ENCODE measurements around the gene CNTROB.
"Not testable (repeated sequence)": the region's sequence is repeated elsewhere in the genome, so short reads cannot be mapped to it uniquely, and the experiment has no call there.

CNTROB gene

DNA sequence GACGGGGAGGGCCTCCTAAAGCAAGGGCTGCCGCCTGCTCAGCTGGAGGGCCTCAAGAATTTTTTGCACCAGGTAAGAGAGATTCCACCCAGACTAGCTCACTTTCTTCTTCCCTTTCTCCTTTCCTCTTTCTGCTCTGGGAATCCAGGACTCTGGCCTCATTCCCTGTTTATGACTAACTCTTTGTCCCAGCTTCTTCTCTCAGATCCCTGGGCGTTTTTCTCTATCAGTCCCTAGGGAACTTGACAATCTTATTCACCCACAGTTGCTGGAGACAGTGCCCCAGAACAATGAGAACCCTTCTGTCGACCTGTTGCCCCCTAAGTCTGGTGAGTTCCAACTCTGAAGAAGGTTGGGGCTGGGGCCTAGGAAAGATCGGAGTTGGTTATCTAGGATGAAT, 15.6 kb downstream of the CNTROB start:
- DNase-seq = no peak

- no peak for DNase-seq
Measured at GRCh38 chr17:7950578-7950977, 18.6 kb downstream of the CNTROB start.

GRCh38 chr17:7951143-7951792, 19.3 kb downstream of the CNTROB start:
- DNase-seq = no peak

DNA sequence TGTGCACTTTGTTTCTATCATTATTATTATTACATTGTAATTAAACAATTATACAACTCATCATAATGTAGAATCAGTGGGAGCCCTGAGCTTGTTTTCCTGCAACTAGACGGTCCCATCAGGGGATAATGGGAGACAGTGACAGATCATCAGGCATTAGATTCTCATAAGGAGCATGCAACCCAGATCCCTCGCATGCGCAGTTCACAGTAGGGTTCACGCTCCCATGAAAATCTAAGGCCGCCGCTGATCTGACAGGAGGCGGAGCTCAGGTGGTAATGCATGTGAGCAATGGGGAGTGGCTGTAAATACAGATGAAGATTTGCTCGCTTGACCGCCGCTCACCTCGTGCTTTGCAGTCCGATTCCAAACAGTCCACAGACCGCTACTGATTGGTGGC, 21.3 kb downstream of the CNTROB start:
- DNase-seq = not testable (repeated sequence)

DNA sequence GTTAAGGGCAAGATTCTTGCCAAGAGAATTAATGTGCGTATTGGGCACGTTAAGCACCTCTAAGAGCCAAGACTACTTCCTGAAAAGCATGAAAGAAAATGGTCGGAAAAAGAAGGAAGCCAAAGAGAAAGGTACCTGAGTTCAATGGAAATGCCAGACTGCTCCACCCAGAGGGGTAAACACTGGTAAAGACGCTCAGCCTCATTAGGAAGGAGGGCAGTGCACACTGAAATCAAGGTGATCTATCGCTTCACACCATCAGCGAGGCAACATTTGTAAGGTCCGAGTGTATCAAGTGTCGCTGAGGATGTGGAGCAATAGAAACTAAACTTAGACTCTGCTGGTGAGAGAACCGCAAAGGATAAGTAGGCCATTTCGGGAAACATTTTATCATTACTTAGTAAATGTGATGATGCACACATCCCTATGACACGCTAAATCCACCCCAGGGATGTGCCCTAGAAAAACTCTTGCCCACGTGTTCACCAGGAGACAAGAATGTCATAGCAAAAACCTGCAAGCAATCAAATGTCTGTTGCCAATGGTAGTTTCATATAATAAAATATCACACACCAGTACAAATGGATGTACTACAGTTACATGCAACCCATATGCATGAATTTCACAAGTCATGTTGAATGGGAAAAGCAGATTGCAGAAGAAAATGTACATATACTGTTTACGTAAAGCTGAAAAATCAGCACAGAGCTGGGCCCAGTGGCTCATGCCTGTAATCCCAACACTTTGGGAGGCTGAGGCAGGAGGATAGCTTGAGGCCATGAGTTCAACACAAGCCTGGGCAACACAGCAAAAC, 23.6 kb downstream of the CNTROB start:
- DNase-seq = peak; percentile 77

DNA sequence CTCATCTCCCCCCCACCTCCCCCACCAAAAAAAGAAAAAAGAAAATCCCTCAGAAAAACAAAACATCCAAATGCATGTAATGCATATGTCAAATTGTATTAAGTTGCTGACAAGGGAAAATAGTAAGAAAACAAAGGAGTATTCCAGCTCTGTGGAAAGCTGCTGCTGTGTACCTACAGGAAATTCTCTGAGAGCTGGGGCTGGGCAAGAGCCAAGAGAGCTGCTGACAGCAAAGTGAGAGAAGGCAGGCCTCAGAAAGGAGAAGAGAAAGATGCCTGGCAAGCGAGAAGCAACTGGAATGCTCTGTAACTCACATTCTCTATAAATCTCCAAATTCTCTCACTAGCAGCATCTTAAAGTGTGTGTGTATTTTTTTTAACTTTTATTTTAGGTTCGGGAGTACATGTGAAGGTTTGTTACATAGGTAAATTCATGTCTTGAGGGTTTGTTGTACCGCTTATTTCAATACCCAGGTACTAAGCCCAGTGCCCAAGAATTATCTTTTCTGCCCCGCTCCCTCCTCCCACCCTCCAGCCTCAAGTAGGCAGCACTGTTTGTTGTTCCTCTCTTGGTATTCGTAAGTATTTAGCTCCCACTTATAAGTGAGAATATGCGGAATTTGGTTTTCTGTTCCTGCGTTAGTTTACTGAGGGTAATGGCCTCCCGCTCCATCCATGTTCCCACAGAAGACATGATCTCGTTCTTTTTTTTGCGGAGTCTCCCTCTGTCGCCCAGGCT, 24.4 kb downstream of the CNTROB start:
- DNase-seq = no peak

DNA sequence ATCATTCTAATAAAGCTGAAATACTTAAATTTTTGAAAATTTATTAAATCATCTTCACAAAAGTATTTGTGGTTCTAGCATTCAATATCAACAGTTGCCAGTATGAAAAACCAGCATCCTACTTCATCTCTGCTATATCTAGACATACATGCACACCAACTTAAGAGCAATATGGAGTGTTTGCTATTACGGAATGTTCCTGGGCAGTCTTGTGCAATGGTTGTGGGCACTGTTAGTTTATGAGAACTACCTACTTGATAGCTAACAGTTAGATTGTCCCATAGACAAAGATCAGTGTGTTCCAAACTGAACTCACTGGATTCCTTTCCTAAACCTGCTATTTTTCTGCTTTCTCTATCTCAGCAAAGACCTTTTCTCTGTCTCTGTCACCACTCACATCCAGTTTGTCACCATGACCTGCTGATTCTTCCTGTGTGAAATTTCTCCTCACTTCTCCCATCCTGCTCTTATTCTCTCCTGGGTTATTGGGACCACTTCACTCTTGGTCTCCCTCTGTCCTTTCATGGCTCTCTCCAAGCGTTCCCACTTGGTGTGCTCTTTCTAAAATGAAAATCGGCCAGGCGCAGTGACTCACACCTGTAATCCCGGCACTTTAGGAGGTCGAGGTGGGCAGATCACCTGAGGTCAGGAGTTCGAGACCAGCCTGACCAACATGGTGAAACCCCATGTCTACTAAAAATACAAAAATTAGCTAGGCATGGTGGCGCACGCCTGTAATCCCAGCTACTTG, 27.7 kb downstream of the CNTROB start:
- DNase-seq = peak; percentile 76

DNA sequence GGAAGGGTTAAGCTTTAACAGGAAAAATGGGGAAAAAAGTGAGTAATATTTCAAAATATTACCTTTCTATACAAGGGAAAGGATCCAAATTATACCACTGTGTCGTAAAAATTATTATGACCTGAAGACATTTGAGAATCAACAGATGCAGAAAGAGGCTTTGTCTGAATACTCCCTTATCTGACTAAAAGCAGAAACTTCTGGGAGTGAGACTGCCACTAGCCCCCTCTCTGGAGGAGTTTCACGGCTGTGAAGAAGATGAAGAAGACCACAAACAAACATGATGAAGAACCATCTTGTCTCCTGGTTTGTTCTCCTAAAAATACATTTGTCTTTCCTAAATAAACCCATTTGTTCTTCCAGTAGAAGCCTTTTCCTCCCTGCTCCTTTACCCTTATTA, 29.4 kb downstream of the CNTROB start:
- DNase-seq = no peak

- no peak for DNase-seq
Measured at GRCh38 chr17:7967751-7968150, 35.7 kb downstream of the CNTROB start.

DNA sequence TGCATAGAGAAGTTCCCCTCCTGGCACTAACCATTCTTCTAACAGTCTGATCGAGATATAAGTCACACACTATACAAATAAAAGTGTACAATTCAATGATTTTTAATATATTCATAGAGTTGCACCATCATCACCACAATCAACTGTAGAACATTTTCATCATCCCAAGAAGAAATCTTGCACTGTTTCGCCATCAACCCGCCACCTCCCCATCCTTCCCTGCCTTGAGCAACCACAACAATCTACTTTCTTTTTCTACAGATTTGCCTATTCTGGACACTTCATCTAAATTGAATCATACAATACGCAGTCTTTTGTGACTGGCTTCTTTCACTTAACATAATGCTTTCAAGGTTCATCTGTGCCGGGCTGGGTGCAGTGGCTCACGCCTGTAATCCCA, 37.4 kb downstream of the CNTROB start:
- DNase-seq = peak; percentile 89

DNA sequence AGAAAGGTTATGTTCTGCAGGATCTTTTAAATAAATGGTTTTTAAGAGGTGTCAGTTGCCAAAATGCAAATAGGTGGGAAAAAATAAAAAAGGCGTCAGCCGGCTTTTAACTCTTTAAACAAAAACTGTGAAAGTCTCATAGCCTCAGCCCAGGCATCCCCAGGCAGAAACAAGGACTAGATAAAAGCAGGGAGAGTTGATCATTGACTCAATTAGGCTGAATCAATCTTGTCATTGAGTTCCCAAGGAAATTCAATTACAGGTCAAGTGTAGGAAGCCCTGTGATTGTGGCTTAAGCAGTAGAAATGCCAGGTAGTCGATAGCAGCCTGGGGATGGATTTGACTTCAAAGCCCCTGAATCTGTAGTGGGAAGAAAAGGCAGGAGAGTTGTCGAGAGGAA, 39.6 kb downstream of the CNTROB start:
- DNase-seq = no peak

- DNase-seq = no peak
Measured at GRCh38 chr17:7972131-7972785, 40.3 kb downstream of the CNTROB start.

DNA sequence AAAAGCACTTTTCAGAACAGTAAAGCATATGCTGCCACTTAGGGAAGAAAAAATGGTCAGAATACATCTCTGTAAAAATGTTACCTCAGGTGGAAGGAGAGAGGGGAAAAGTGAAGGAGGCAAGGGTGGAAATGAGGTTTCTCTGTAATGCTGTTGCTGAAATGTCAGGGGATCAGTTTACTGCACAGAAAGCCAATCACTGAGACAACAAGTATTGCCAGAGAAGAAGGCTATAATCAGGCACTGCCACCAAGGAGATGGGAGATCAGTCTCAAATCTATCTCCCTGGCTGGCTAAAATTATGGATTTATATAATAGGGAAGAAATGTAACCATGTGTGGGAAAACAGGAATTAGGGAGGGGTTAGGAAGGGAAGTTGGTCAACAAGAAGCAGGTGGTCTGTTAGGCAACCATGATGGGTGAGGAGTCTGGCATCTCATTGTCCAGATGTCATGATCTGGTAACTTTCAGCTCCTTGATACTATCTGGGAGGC, 42.7 kb downstream of the CNTROB start:
- no peak for DNase-seq

DNA sequence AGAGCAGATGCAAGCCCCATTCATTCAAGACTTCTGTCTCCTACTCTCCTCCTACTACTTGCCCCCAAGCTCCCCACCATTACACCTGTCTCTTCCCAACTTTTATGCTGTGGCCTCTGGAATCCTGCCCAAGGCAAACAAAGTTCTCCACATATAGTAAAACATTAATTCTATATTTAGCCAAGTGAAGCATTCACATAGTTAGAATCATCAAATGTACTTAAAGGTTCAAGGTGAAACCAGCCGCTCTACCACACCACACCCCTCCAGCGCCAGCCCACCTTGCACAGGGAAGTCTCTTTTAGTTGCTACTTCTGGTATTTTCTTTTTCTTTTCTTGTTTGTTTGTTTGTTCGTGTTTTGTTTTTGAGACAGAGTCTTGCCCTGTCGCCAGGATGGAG, 45.0 kb downstream of the CNTROB start:
- DNase-seq = no peak

DNA sequence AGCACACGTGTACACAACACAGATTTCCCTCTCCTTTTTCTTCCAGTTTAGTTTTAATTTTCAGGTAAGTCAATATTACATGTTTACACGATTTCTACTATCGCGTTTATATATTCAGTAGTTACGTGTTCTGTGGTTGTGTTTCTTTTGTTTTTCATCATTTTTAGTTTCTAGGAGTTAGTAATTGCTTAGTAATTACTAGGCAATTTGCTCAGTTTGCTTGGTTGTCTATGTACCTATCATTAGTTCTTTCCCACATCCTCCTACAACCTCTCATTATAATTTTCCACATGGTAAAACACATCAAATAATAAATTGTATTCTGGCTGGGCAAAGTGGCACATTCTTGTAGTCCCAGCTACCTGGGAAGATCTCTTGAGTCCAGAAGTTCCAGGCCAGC, 45.8 kb downstream of the CNTROB start:
- no peak for DNase-seq

DNA sequence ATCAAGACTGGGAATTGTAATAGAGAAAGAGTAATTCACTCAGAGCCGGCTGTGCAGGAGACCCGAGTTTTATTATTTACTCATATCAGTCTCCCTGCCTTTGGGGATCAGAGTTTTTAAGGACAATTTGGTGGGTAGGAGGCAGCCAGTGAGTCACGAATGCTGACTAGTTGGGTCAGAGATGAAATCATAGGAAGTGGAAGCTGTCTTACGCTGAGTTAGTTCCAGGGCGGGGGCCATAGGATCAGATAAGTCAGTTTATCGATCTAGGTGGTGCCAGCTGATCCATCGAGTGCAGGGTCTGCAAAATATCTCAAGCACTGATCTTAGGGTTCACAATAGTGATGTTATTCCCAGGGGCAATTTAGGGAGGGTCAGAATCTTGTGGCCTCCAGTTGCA, 50.2 kb downstream of the CNTROB start:
- peak; percentile 48 for DNase-seq

GRCh38 chr17:7982666-7983065, 50.7 kb downstream of the CNTROB start:
- DNase-seq = peak; percentile 26

- DNase-seq = no peak
Measured at GRCh38 chr17:7984904-7985303, 52.9 kb downstream of the CNTROB start.

GRCh38 chr17:7987112-7987893, 55.3 kb downstream of the CNTROB start:
- DNase-seq = no peak

- peak; percentile 85 for DNase-seq
Measured at GRCh38 chr17:7988750-7989178, 56.8 kb downstream of the CNTROB start.
